ENCODE measurements around the gene ZNF610. TPM values are rescaled to one million over a fixed set of nuclear protein-coding genes. Genes with fewer than 3 reads are reported as not detected.

ZNF610 gene
- total and polyA plus RNA-seq, 2 donors (not counting 1 experiment from before 2014, with no cell fraction given), result 1.5 to 3.7 TPM

DNA sequence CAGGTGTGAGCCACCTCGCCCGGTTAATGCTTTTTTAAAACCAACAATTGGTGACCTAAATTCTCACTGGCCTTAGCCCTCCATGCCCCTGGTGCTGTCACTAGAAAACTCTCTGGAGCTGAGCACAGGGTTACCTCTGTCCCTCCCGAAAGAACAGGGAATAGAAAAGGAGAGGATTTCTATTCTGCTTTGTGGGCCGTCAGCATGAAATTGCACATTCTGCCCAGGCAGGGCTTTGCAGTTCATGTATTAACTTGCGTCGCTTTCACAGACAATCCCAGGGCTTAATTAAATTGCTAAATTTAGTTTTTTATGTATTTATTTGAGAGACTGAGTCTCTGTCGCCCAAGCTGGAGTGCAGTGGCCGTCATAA is 39.7 kb upstream of the ZNF610 start:
- POLR2A ChIA-PET, result no interaction called here
- DNase-seq, result no peak

More for the DNA sequence above, 39.7 kb upstream of the ZNF610 start:
- Histone ChIP-seq H4K20me1 (ENCODE audit: control insufficient read depth, insufficient read depth, low read length, poor library complexity, severe bottlenecking) (no peaks in the 10 kb centered on the region), H3K9ac (ENCODE audit: low read length) (peak overlapping the region; percentile 83), H3K27me3 (replicated peaks in 1 of 4; ENCODE audit: control extremely low read depth in 1 of 4, control insufficient read depth in 3 of 4, insufficient read depth in 4 of 4, low read length in 3 of 4) (no peaks in the 10 kb centered on the region), H3K79me2 (ENCODE audit: control insufficient read depth, insufficient read depth, low read length) (peaks cover 16% of the 10 kb centered on the region), H3K9me3 (ENCODE audit: control extremely low read depth in 1 of 3, control insufficient read depth in 2 of 3, insufficient read depth in 1 of 3, low read length in 2 of 3) (peaks cover 1 to 42% (median 5%) of the 10 kb centered on the region in 3 donors), H3K27ac (ENCODE audit: low read length in 2 of 2) (peak overlapping the region; percentile 44 to 68), H3K4me2 (replicated peaks; ENCODE audit: low read depth, low read length, poor library complexity, severe bottlenecking) (peak overlapping the region; percentile 96), H3K4me1 (ENCODE audit: control insufficient read depth in 2 of 2, insufficient read depth in 2 of 2, low read length in 2 of 2) (peaks cover 11 to 16% of the 10 kb centered on the region in 2 donors), H2AFZ (ENCODE audit: insufficient read depth, low read depth, low read length, poor library complexity, severe bottlenecking) (peak overlapping the region; percentile 92), H3K4me3 (ENCODE audit: control extremely low read depth in 1 of 5, extremely low read depth in 1 of 5, insufficient read depth in 1 of 5, low read depth in 2 of 5, low read length in 4 of 5) (peak overlapping the region; percentile 82 to 98 (median 98)), H3K36me3 (replicated peaks in 1 of 2; ENCODE audit: control extremely low read depth in 1 of 2, control insufficient read depth in 1 of 2, extremely low read depth in 1 of 2, insufficient read depth in 2 of 2, low read length in 1 of 2) (peaks cover 6 to 16% of the 10 kb centered on the region in 2 experiments)
- no peak for ATAC-seq (ENCODE audit: low read depth)
- TF ChIP-seq, protein P1, sequence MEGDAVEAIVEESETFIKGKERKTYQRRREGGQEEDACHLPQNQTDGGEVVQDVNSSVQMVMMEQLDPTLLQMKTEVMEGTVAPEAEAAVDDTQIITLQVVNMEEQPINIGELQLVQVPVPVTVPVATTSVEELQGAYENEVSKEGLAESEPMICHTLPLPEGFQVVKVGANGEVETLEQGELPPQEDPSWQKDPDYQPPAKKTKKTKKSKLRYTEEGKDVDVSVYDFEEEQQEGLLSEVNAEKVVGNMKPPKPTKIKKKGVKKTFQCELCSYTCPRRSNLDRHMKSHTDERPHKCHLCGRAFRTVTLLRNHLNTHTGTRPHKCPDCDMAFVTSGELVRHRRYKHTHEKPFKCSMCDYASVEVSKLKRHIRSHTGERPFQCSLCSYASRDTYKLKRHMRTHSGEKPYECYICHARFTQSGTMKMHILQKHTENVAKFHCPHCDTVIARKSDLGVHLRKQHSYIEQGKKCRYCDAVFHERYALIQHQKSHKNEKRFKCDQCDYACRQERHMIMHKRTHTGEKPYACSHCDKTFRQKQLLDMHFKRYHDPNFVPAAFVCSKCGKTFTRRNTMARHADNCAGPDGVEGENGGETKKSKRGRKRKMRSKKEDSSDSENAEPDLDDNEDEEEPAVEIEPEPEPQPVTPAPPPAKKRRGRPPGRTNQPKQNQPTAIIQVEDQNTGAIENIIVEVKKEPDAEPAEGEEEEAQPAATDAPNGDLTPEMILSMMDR (IDR thresholded peaks at IDR 0.05), result no peak
- no peak for TF ChIP-seq EZH2 (IDR thresholded peaks at IDR 0.05; ENCODE audit: borderline replicate concordance, insufficient read depth, low read depth, low read length, poor library complexity, severe bottlenecking)
- CTCF ChIA-PET, result no interaction called here
- Mint-ChIP-seq H3K27ac (peak overlapping the region; percentile 78), H3K4me3 (peak overlapping the region; percentile 85), H3K9me3 (ENCODE audit: insufficient read depth) (peaks cover 2% of the 10 kb centered on the region), H3K27me3 (no peaks in the 10 kb centered on the region), H3K4me1 (peaks cover 21% of the 10 kb centered on the region)
- intact Hi-C loops (cut with micrococcal nuclease), result loop anchor here (2.0 kb wide), 2 partner anchors 230 to 342 kb away; partner anchors contain the start of genes ZNF808 and ZNF83
- 18% methylated on average over 5 of the region's 8 CpGs for WGBS (ENCODE audit: insufficient coverage)
